Activated CD4-positive, CD25-positive, alpha-beta regulatory T cell treated with anti-CD3 and anti-CD28 coated beads, Interleukin-2, amount 50 U/mL, for 72 hours (primary cell): Measurements from ENCODE around the gene PDLIM3.
"Not testable (repeated sequence)": the region's sequence is repeated elsewhere in the genome, so short reads cannot be mapped to it uniquely, and the experiment has no call there.

Source experiments
- DNase-seq: peaks from one replicate; pipeline ENCODE4 v3.0.0; 2021

PDLIM3 gene

DNA sequence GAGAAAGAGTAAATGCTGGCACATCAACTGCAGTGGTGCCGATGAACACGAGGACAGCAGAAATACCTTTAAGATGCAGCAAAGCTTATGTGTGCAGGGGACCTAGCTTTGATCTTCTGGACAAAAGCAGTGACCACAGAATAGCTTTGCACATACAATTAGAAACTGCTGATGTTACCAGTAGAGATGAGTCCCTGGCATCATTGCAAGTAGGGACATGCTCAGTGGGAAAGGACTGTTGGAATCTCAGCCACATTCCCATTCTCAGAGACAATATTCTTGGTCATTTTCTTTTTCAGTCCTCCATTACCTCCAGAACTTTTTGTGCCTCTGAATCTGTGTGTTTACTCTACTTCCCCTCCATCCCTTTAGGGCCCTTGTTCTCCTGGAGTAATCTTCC, 16.9 kb upstream of the PDLIM3 start:
- DNase-seq: no peak

DNA sequence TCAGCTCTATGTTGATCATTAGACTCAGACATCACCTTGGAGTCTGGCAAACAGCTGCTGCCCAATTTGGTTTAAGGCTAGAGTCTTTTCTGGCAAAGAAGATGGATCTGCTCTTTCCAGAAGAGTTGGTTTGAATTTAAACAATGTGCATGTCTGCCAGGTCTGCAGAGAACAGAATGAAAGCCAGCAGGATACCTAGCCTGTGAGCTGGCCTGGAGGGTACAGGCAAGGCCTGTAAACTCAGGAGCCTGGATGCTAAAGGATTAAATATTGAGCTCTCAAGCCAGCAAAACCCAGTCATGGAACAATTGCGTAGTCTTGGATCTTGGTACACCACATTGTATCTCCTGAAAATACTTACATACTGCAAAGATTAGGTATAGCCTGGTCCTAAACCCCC, 15.6 kb upstream of the PDLIM3 start:
- DNase-seq: no peak

DNA sequence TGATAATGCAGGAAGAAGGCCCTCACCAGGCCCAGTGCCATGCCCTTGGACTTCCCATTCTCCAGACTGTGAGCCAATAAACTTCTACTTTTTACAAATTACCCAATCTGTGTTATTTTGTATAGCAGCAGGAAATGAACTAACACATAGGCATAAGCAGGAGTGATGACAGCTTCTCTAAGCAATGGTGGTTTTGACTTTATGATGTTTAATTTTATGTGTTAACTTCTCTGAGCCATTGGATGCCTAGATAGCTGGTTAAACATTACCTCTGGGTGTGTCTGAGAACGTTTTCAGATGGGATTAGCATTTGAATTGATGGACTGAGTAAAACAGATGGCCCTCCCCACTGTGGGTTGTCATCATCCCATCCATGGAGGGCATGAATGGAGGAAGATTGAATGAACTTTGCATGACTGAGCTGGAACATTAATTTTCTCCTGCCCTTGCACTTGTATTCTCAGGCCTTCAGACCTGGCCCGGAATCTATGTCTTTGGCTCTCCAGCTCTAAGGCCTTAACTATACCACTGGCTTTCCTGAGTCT, 13.9 kb upstream of the PDLIM3 start:
- no peak for DNase-seq

DNA sequence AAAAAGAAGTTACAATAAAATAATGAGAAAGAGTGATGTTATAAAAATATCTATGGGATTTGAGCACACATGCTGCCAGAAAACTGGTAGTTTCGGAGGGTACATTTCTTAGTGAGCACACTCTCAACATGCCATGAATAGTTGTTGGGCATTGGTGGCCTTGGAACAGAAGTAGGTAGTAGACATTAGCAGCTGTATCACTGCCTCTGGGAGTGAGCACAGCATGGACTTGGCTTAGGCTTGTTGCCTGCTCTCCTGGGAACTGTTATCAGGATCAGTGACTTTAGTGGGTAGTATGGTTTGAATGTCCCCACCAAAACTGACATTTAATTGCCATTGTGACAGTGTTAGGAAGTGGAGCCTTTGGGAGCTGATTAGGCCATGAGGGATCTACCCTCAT, 13.3 kb upstream of the PDLIM3 start:
- no peak for DNase-seq

DNA sequence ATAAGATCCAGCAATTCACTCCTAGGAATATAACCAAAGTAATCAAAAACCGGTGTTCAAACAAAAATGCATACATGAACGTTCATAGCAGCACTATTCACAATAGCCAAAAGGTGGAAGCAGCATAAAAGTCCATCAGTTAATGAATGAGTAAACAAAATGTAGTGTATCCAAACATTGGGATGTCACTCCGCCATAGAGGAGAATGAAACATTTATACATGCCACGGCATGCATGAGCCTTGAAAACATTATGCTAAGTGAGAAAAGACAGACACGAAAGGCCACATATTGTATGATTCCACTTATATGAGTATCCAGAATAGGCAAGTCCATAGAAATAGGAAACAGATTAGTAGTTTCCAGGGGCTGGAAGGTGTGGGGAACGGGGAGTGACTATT, 11.0 kb upstream of the PDLIM3 start:
- no peak for DNase-seq

DNA sequence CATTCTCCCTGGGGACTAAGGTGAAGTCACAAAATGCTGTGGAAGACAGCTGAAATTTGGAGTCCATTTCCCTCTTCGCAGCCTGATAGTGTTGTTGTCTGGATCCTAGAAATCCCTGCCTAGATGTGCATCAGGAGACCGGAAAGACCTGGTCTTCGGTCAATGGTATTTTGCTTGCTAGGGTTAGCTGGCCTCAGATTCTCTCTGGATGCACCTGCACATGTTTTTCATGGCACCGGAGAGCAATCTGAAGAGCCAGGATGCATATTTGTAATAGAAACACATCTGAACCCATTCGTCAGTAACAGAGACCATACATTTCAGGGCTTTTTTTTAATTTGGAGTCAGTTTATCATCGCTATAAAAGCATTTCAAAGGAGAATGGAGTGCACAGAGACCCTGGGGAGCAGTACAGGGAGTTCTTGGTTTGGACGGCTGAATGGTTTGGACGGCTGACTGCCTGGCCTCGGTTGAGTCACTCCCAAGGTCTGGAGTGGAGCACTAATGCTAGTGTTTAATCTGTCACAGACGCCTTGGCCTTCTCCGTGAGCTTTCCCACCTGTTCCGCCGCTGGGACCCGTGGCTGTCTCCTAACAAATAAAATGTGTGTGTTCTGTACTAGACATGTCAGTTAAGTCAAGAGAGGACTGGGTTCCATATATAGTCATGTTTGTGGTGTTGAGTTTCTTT, 7.5 kb upstream of the PDLIM3 start:
- no peak for DNase-seq

DNA sequence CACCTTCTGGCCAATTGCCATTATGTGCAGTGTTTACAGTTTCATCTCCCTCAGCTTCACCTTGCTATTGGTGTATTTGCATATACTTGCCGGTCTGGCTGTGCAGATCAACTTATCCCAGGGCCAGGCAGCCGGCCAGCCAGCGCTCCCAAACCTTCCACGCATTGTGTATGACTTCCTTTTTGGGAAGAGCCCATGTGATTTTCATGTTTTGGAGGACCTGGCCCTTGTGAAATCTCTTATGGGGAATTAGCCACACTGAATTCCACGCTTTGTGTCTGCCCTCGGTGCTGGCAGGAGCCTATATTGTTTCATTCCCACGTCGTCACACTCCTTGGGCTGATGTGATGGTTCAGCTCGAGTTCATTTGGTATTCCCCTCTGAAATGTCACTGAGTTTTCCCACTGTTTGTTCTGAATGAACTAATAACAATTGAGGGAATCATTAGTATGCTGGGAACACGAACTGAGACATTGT, 6.0 kb upstream of the PDLIM3 start:
- no peak for DNase-seq

DNA sequence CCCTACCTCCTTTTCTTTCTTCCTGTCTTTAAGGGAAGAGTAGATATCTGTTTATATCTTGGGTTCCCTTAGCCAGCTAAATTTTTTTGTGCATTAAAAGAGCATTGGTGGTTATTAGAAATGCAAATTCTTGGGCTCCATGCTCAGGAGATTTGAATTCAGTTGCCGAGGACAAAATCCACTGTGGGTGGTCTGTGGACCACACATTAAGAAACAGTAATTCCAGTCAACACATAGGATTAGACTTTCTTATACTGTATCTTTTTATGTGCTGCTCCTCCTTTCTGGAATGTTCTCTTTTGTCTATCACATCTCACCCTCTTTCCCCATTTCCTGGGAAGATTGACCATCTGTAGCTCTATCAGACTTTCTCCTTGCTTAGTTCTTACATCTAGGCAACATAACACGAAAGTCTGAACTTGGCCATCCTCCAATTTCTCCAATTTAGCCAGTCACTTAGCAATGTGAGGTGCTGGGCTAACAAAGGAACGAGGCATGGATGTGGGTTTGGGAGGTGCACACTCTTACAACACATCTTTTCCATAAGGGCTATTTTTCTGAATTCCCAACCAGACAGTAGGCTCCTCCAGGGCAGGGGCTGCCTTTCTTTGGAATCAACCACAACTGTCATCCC, 5.3 kb upstream of the PDLIM3 start:
- DNase-seq: no peak

DNA sequence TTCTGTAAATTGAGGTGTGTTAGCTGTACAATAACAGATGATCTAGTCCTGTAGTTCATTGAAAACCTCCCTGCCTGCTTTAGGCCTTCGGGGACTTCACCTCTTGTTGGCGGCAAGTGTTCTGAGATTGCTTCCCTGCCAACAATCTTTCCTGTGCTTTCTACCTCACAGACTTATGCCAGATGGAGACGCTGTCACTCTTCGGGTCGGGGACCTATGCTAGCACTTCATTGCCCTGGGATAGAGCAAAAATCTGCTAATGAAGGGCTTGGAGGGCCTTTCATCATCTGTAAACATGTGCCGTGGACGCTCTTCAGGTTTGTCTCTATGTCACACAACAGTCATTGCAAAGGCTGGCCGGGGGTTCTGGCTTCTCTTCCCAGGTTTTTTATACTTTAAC, 4.7 kb upstream of the PDLIM3 start:
- no peak for DNase-seq

DNA sequence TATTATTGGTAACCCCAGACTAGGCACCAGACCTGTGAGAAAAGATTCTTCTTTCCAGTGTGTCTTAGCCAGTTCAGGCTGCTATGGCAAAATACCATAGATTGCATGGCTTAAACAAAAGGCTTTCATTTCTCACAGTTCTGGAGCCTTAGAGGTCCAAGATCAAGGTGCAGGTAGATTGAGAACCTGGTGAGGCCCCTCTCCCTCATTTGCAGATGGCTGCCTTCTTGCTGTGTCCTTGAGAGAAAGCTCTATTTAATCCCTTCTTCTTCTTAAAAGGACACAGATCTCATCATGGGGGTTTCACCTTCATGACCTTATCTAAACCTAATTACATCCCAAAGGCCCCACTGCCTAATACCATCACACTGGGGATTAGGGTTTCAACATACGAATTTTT, 3.5 kb upstream of the PDLIM3 start:
- no peak for DNase-seq

DNA sequence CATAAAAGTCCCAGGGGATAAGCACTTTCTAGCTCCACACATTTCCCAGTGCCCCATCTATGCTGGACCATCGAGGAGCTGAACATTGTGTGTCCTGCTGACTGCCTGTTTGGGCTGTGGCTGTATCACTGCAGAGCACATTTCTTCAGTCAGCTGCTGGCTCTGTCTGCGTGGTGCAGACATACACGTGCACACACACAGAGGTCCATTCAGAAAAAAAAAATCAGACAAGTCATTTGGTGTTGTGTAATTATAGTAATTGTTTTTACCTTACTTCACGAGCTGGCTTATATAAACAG, 1.1 kb upstream of the PDLIM3 start:
- DNase-seq: no peak

DNA sequence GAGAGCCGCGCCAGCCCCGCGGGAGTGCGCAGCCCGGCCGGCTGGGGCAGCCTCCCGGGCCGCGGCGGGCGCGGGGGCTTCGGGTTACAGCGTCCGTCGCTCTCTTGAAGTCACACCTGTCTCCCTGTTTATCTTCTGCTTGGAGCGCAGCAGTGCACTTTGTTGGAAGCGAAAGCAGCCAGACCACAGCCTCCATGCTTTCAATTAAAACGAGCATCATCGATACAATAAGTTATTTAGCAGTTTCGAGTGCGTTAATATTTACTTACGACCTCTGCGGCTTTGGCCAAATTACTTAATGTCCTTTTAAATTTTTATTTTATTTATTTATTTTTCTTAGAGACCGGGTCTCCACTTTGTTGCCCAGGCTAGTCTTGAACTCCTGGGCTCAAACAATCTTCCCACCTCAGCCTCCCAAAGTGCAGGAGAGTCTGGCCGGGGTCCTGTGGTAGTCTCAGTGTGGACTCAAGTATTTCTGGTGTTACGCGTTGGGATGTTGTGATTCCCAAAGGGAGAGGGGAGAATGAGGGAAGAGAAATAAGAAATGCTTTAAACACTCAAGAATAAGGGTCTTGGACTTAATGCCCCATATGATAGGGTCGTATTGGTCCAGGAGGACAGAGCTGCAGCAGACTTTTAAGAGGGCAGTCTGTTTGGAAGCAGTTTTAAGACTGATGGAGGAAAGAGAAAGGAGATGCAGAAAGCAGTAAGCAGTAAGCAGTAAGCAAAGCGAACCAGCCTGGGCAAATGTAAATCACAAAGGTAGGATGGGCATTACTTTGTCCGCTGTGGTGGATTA, 504 bp upstream of the PDLIM3 start:
- DNase-seq: no peak

DNA sequence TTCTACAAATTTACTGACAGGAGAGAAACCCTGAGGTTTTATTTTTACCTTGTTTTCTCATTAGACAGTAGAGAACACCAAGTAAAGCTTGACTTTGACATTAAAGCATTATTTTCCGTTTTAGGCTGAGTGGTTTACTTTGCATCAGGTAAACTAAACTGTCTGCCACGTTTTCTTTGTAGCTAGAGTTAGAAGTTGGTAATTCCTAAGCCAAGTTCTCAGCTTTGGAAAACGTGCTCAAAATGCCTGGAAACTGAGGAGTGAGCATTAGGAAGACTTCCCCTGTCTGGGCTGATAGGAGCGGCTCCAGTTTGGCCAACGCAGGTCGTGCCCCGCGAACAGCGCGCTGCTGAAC, 819 bp downstream of the PDLIM3 start:
- DNase-seq: no peak

DNA sequence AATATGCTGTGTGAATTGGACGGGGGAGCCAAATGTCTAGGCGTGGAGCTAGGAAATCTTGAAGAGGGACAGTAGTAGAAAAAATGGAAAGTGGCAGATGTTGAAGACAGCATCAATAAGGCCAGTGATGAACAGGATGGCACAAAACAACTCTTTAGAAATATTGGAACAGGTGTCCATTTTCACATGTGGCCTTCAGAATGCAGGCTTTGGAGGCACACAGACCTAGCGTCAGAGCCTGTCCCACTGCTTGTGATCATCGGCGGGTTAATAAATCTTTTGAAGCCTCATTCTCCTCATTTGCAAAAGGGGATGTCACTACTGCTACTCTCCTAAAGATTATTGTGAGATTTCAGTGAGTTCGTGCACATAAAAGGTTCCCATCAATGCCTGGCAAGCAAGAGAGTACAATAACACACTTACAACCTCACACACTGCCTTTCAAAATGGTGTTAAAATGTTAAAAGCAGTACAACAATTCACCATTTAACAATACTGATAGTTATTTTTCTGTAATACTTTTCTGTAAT, 2.4 kb downstream of the PDLIM3 start:
- no peak for DNase-seq

DNA sequence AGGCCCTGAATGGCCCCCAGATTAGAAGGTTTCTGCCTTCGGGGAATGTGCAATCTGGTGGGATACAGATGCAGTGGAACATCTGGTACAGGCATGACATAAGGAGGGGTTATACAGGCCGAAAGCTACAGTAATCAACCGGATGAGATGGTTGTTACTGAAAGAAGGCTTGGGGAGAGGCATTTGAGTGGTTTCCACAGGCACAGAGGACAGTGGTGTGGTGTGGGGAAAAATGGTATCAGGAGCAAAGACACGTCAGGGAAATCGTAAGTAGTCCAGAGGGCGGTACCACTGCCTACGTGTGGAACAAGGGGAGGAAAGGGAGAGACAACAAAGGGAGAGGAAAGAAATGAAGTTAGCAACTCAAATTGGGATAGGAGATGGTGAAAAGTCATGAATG, 3.0 kb downstream of the PDLIM3 start:
- no peak for DNase-seq

DNA sequence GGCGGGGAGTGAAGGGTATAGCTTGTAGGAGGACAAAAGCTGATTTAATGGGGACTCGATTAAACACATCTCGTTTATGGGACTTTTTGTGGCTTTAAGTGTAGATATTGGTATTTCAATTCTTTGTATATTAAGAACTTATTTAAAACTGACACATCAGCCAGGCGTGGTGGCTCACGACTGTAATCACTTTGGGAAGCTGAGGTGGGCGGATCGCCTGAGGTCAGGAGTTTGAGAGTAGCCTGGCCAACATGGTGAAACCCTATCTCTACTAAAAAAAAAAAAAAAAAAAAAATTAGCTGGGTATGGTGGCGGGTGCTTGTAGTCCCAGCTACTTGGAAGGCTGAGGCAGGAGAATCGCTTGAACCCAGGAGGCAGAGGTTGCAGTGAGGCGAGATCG, 3.7 kb downstream of the PDLIM3 start:
- DNase-seq: not testable (repeated sequence)

DNA sequence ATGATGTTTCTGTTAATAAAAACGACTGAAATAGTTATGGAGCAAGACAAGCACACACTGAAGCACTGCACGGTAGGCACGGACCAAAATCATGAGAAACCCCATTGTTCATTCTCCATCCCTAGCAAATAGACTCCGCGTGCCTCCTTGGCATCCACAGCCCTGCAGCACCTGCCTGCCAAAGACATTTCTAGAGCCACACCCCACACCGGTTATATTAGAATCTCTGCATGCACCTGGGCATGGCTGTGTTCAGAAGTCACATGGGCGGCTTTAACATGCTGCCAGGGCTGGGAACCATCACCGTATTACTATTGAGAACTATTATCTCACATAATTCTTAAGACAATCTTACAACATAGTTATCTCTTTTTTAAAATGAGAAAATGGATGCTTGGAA, 5.9 kb downstream of the PDLIM3 start:
- DNase-seq: no peak

DNA sequence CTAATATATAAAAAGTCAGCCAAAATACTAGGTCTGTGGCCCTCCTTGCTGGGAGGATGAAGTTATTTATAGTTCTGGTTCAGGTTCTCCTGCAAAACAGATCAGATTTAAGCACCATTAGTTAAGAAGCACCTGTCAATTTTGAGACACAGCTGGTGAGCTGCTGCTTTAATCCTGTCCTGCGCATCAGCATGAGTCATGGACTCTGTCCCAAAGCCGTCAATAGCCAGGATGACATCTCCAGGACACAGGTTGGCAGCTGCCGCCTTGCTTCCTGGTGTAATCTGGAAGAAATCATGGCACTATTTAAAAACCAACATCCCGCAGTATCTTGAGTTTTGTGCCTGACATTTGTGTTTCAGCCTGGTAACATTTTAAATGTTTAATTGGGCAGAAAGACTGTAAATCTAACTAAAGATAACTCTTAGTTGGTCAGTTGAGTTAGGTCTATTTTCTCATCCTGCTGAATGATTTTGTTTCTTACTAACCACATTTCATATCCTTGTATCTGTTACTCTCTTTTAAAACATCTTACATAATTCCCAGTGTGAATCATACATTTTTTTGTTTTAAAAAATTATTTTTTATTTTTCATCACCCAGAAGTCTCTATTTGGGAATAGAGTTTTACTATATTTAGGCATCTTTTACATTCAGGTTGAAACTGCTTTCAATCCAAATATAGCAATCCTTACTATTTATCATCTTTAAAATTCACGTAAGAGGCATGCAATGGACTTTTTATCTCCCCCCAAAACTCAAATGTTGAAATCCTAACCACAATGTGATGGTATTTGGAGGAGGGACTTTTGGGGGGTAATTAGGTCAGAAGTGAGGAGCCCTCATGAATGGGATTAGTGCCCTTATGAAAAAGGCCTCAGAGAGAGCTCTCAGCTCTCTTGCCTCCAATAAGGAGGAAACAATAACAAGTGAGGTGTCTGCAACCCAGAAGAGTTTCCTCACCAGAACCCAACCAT, 10.1 kb downstream of the PDLIM3 start:
- DNase-seq: no peak

DNA sequence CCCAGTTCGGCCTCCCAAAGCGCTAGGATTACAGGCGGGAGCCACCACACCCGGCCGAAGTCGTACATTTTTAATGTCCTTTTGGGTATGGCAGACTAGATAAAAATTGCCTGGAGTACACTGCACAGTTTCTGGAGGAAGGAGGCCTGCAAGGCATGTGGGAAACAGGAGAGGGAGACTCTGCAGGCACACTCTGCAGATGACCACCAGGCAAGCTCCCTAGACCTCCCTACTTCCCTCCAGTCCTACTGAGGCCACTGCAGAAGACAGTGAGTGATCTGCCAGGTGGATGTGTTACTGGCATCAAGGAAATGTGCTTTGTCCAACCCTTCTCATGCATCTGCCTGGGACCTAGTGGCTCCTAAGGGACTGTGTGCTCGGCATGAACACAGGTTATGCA, 11.4 kb downstream of the PDLIM3 start:
- no peak for DNase-seq

DNA sequence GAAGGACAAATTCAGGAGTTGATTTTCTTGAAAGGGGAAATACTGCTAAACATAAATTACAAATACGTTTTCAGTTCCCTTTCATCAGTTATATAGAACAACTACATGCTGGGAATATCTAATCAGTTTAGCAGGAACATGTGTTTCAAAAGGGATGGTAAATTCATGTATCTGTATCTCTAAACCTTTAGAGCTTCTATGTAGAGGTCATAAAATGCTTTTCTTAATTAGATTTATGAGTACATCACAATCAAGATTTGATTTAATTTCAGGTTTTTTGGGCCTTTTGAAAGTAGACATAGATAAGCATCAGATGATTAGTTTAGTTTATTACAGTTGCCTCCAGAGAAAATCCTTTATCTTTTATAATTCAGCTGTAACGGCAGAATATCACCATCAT, 12.9 kb downstream of the PDLIM3 start:
- no peak for DNase-seq

DNA sequence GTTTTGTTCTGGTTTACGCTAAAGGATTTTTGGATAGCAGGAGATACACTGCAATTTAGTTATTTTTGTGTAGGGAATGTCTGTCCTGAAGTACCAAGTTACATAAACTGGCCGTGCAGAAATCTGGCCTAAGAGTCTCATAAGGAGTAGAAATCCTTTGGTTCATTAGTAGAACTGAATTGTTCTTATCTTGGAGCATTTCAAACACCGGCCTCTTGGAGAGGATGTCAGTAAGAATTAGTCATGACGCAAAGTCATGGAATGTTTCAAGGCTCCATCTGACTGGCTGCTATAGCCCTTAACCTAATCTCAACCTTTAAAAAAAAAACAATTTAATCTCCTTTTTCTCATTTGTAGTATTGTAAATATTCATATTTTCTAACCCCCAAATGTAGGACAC, 15.2 kb downstream of the PDLIM3 start:
- no peak for DNase-seq

DNA sequence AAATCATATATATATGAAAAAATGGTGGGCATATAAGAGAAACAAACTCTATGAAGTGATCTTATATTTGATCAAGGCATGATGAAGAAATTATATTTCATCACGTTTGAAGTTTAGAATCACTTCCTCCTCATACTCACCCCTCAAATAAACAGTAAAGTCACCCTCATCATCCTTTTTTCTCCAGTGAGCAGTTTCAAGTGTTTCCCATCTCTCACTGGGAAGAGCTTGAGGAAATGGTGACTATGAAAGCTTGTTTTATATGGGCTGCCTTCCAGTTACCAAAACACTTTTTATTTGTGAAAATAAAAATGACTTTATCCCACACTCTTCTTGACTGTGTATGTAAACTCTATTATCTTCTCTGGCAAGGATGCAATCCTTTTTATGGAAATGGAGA, 16.8 kb downstream of the PDLIM3 start:
- DNase-seq: no peak

DNA sequence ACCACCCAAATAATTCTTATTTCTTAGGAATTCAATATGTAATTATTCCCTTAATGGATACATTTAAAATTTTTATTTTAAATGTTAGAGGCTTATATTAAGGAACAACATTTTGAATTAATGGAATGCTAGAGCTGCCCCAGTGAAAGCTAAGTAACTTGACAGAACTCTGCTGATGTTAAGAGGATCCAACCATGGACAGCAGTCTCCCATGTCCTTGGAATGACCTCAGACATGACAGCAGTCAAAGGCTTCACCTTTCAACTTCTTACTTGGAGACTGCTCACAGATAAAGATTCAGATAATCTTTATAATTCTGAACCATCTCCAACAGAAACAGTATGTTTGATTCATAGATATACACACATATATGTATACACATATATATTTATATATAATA, 17.2 kb downstream of the PDLIM3 start:
- no peak for DNase-seq
